Endothelial cell (in vitro differentiated cells): ENCODE results near the gene PARVB. TPM values are rescaled to one million over a fixed set of nuclear protein-coding genes. Genes with fewer than 3 reads are reported as not detected.

Source experiments
- DNase-seq: peaks from one replicate; pipeline ENCODE4 v3.0.0; 2021; ENCODE audit warnings: low spot score
- H3K27ac Mint-ChIP-seq: one replicate; pipeline ENCODE4 v1.8.0; 2021; ENCODE audit warnings: mixed read lengths, inconsistent platforms; ENCODE audit not compliant: unreplicated experiment
- H3K27me3 Mint-ChIP-seq: one replicate; pipeline ENCODE4 v1.8.0; 2021; ENCODE audit warnings: mild to moderate bottlenecking, moderate library complexity, mixed read lengths, inconsistent platforms; ENCODE audit not compliant: unreplicated experiment
- H3K36me3 Mint-ChIP-seq: one replicate; pipeline ENCODE4 v1.8.0; 2021; ENCODE audit warnings: mild to moderate bottlenecking, low read depth, mixed read lengths, inconsistent platforms; ENCODE audit not compliant: unreplicated experiment
- H3K4me1 Mint-ChIP-seq: one replicate; pipeline ENCODE4 v1.8.0; 2021; ENCODE audit warnings: mild to moderate bottlenecking, mixed read lengths, inconsistent platforms; ENCODE audit not compliant: unreplicated experiment
- H3K4me3 Mint-ChIP-seq: one replicate; pipeline ENCODE4 v1.8.0; 2021; ENCODE audit warnings: mild to moderate bottlenecking, mixed read lengths, inconsistent platforms; ENCODE audit not compliant: unreplicated experiment
- H3K9me3 Mint-ChIP-seq: one replicate; pipeline ENCODE4 v1.8.0; 2021; ENCODE audit warnings: mixed read lengths, inconsistent platforms; ENCODE audit not compliant: unreplicated experiment
- CTCF ChIP-seq: fragments of 200-600 bp; sonication (generic); IDR thresholded peaks from one replicate; pipeline ENCODE4 v1.5.0; 2021; ENCODE audit warnings: antibody characterized with exemption; ENCODE audit not compliant: unreplicated experiment
- total RNA-seq: library from RNA; stranded (reverse); fragmentation: NEBNext Ultra II Directional; extraction: Animal tissue kit (Norgen Biotek cat#: 25700); gene quantifications from one replicate; pipeline ENCODE4 v1.2.1, GENCODE V29; 2021; ENCODE audit not compliant: unreplicated experiment

Gene PARVB
- total RNA-seq, 1 donor from 2014 or later = 105 TPM

- Mint-ChIP-seq H3K4me1 (peaks cover 4% of the 10 kb centered on the region), H3K9me3 (no peaks in the 10 kb centered on the region), H3K27ac (no peak overlapping the region), H3K27me3 (peaks cover 4% of the 10 kb centered on the region), H3K36me3 (peaks cover 3% of the 10 kb centered on the region), H3K4me3 (no peak overlapping the region)
- no peak for TF ChIP-seq CTCF
- no peak for DNase-seq
These were observed 161.4 kb downstream of the PARVB start for GRCh38 chr22:44185237-44186120.

- peaks cover 3% of the 10 kb centered on the region for H3K36me3 Mint-ChIP-seq
- no peak overlapping the region for H3K27ac Mint-ChIP-seq
- H3K4me1 Mint-ChIP-seq = peaks cover under 1% of the 10 kb centered on the region
- no peak overlapping the region for H3K4me3 Mint-ChIP-seq
- no peak for DNase-seq
- H3K9me3 Mint-ChIP-seq = no peaks in the 10 kb centered on the region
- no peak for TF ChIP-seq CTCF
- no peaks in the 10 kb centered on the region for H3K27me3 Mint-ChIP-seq
These were observed 162.0 kb downstream of the PARVB start for GRCh38 chr22:44186121-44186510.

- no peak overlapping the region for H3K27ac Mint-ChIP-seq
- DNase-seq = no peak
- H3K36me3 Mint-ChIP-seq = peaks cover 3% of the 10 kb centered on the region
- H3K4me1 Mint-ChIP-seq = no peaks in the 10 kb centered on the region
- H3K27me3 Mint-ChIP-seq = no peaks in the 10 kb centered on the region
- H3K9me3 Mint-ChIP-seq = no peaks in the 10 kb centered on the region
- TF ChIP-seq CTCF = no peak
- no peak overlapping the region for H3K4me3 Mint-ChIP-seq
These were observed 162.6 kb downstream of the PARVB start for GRCh38 chr22:44186737-44187136.

GRCh38 chr22:44187652-44188230 is 163.6 kb downstream of the PARVB start:
- H3K27me3 Mint-ChIP-seq = no peaks in the 10 kb centered on the region

More at GRCh38 chr22:44187652-44188230, 163.6 kb downstream of the PARVB start:
- TF ChIP-seq CTCF = no peak
- H3K36me3 Mint-ChIP-seq = peaks cover 3% of the 10 kb centered on the region
- no peaks in the 10 kb centered on the region for H3K4me1 Mint-ChIP-seq
- H3K9me3 Mint-ChIP-seq = no peaks in the 10 kb centered on the region
- no peak overlapping the region for H3K4me3 Mint-ChIP-seq
- H3K27ac Mint-ChIP-seq = no peak overlapping the region
- DNase-seq = no peak
